MCF 10A (cell line): ENCODE results near the gene SUGCT. TPM values are rescaled to one million over a fixed set of nuclear protein-coding genes. Genes with fewer than 3 reads are reported as not detected.

Source experiments
- BruUV-seq: library from RNA; stranded (reverse); fragments of 400-500 nt; replicated peaks from 2 replicates; lab custom pipeline; 2021; lab: Mats Ljungman, UMichigan
- CTCF ChIA-PET: fragments of 300-600 bp; sonication (Branson Sonifier 250); formaldehyde crosslinking; extraction: SDS; loops from one replicate; lab custom pipeline; 2021; ENCODE audit warnings: antibody characterized with exemption, inconsistent platforms; lab: Yijun Ruan, JAX
- POLR2A ChIA-PET: fragments of 300-600, 350-650 bp; sonication (Branson Sonifier 250); formaldehyde crosslinking; extraction: SDS; loops from one replicate; lab custom pipeline; 2020; ENCODE audit warnings: antibody characterized with exemption, inconsistent platforms; lab: Yijun Ruan, JAX
- DNase-seq: peaks from one replicate; pipeline ENCODE4 v3.0.0-alpha.2; 2018; ENCODE audit not compliant: unreplicated experiment
- H3K27ac Mint-ChIP-seq: one replicate; pipeline ENCODE4 v1.8.0; 2022; ENCODE audit warnings: mild to moderate bottlenecking, low read depth, mixed read lengths; ENCODE audit not compliant: unreplicated experiment
- H3K27me3 Mint-ChIP-seq: one replicate; pipeline ENCODE4 v1.8.0; 2022; ENCODE audit warnings: mixed read lengths; ENCODE audit not compliant: insufficient read depth, unreplicated experiment
- H3K36me3 Mint-ChIP-seq: one replicate; pipeline ENCODE4 v1.8.0; 2022; ENCODE audit warnings: mild to moderate bottlenecking, moderate library complexity, mixed read lengths; ENCODE audit not compliant: insufficient read depth, unreplicated experiment
- H3K4me1 Mint-ChIP-seq: one replicate; pipeline ENCODE4 v1.8.0; 2022; ENCODE audit warnings: mixed read lengths; ENCODE audit not compliant: insufficient read depth, unreplicated experiment
- H3K4me3 Mint-ChIP-seq: one replicate; pipeline ENCODE4 v1.8.0; 2022; ENCODE audit warnings: mild to moderate bottlenecking, moderate library complexity, mixed read lengths; ENCODE audit not compliant: unreplicated experiment
- H3K9me3 Mint-ChIP-seq: one replicate; pipeline ENCODE4 v1.8.0; 2022; ENCODE audit warnings: mixed read lengths; ENCODE audit not compliant: unreplicated experiment
- CTCF ChIP-seq: fragments of 200-600 bp; IDR thresholded peaks from one replicate; pipeline ENCODE4 v1.8.0; 2022; ENCODE audit warnings: antibody characterized with exemption, mild to moderate bottlenecking; ENCODE audit not compliant: unreplicated experiment
- intact Hi-C: fragments of 100-400 bp; cut with micrococcal nuclease; formaldehyde crosslinking; loops from 2 replicates; pipeline ENCODE4 v1.14.1; 2022
- total RNA-seq: library from RNA; stranded (reverse); gene quantifications from 2 replicates; pipeline ENCODE4 v1.2.3, GENCODE V29; 2022

SUGCT gene
- total RNA-seq, 1 experiment from 2014 or later = 25.4 TPM

- ChIA-PET POLR2A (no interaction called here), CTCF (no interaction called here)
- Mint-ChIP-seq H3K4me3 (no peak overlapping the region), H3K27ac (no peak overlapping the region), H3K27me3 (no peaks in the 10 kb centered on the region), H3K4me1 (no peaks in the 10 kb centered on the region), H3K36me3 (no peaks in the 10 kb centered on the region), H3K9me3 (no peaks in the 10 kb centered on the region)
- intact Hi-C loops = no loop called here
- no TSS peak for BruUV-seq
- no peak for DNase-seq
- no peak for TF ChIP-seq CTCF
These were observed 259.6 kb downstream of the SUGCT start for GRCh38 chr7:40394400-40394799.

GRCh38 chr7:40400525-40400924 is 265.7 kb downstream of the SUGCT start:
- no peak overlapping the region for H3K4me3 Mint-ChIP-seq
- no peak overlapping the region for H3K27ac Mint-ChIP-seq
- no peak for TF ChIP-seq CTCF
- ChIA-PET CTCF (interaction anchor here (1.0 kb wide), 1 partner anchor 19 kb away, joined by 3 read pairs; no protein-coding TSS in a partner anchor), POLR2A (no interaction called here)
- H3K4me1 Mint-ChIP-seq = peaks cover 6% of the 10 kb centered on the region
- no TSS peak for BruUV-seq
- no peaks in the 10 kb centered on the region for H3K27me3 Mint-ChIP-seq
- peaks cover 6% of the 10 kb centered on the region for H3K9me3 Mint-ChIP-seq
- intact Hi-C loops = no loop called here
- DNase-seq = no peak
- H3K36me3 Mint-ChIP-seq = peaks cover 6% of the 10 kb centered on the region

- DNase-seq = no peak
- no TSS peak for BruUV-seq
- POLR2A ChIA-PET = no interaction called here
- intact Hi-C loops = no loop called here
- Mint-ChIP-seq H3K27me3 (no peaks in the 10 kb centered on the region), H3K4me3 (no peak overlapping the region), H3K36me3 (peaks cover 6% of the 10 kb centered on the region), H3K27ac (no peak overlapping the region), H3K9me3 (peaks cover 6% of the 10 kb centered on the region), H3K4me1 (peaks cover 6% of the 10 kb centered on the region)
- no peak for TF ChIP-seq CTCF
- CTCF ChIA-PET = no interaction called here
These were observed 266.6 kb downstream of the SUGCT start for GRCh38 chr7:40401406-40401805.

GRCh38 chr7:40402661-40403060 is 267.9 kb downstream of the SUGCT start:
- Mint-ChIP-seq H3K36me3 (peaks cover 6% of the 10 kb centered on the region), H3K4me1 (peaks cover 6% of the 10 kb centered on the region), H3K27ac (no peak overlapping the region), H3K27me3 (no peaks in the 10 kb centered on the region), H3K4me3 (no peak overlapping the region), H3K9me3 (peaks cover 6% of the 10 kb centered on the region)
- no peak for TF ChIP-seq CTCF
- ChIA-PET CTCF (interaction anchor here (0.7 kb wide), 1 partner anchor 79 kb away, joined by 3 read pairs; no protein-coding TSS in a partner anchor), POLR2A (interaction anchor here (1.0 kb wide), 1 partner anchor 9 kb away, joined by 4 read pairs; no protein-coding TSS in a partner anchor)
- BruUV-seq = no TSS peak
- intact Hi-C loops = no loop called here
- DNase-seq = no peak
